22Rv1 (cell line): ENCODE results near the gene STEAP1B.

Experiments
- H3K27ac ChIP-seq: fragments of 450-650 bp; 2 replicates; pipeline ENCODE4 v1.5.1; 2017
- ZFX ChIP-seq: fragments of 450-650 bp; IDR thresholded peaks from 2 replicates; pipeline ENCODE4 v1.6.1; 2017; ENCODE audit warnings: antibody characterized with exemption, borderline replicate concordance
- TF ChIP-seq, protein P1 (sequence below): fragments of 450-650 bp; IDR thresholded peaks from 2 replicates; pipeline ENCODE4 v1.5.1; 2017; ENCODE audit warnings: mild to moderate bottlenecking

The STEAP1B gene

DNA sequence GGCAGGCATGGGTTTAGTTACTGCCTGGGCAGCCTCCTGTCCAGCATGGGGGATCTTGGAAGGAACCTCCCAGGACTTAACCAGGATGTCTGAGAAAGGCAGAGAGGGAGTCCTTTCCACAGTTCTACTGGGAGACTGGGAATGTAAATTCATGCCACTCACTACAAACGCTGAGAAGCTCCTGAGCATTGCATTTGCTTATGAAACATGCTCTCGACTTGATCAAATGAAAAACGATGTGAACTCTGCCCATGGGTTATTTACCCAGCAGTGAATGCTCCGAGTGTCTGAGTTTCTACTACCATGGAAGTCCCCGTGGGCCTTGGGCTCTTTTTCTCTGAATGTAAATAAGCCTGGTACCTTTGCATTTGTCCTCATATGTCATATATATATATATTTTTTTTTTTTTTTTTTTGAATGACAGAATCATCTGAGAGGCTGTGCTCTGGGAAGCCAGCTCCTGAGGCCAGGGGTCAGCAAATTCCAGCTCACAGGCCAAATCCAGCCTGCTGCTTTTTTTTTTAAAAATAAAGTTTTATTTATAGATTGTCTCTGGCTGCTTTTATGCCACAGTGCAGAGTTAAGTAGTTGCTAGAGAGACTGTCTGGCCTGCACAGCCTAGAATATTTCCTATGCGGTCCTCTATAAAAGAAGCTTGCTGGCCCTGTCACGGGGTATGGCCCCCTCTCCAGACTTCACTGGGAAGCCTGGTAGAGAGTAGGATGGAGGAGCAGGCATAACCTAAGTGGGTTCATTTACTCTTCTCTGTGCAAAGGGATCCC is 121.6 kb downstream of the STEAP1B start:
- TF ChIP-seq ZFX: no peak
- TF ChIP-seq, protein P1, sequence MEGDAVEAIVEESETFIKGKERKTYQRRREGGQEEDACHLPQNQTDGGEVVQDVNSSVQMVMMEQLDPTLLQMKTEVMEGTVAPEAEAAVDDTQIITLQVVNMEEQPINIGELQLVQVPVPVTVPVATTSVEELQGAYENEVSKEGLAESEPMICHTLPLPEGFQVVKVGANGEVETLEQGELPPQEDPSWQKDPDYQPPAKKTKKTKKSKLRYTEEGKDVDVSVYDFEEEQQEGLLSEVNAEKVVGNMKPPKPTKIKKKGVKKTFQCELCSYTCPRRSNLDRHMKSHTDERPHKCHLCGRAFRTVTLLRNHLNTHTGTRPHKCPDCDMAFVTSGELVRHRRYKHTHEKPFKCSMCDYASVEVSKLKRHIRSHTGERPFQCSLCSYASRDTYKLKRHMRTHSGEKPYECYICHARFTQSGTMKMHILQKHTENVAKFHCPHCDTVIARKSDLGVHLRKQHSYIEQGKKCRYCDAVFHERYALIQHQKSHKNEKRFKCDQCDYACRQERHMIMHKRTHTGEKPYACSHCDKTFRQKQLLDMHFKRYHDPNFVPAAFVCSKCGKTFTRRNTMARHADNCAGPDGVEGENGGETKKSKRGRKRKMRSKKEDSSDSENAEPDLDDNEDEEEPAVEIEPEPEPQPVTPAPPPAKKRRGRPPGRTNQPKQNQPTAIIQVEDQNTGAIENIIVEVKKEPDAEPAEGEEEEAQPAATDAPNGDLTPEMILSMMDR: no peak
- no peak overlapping the region for H3K27ac ChIP-seq

DNA sequence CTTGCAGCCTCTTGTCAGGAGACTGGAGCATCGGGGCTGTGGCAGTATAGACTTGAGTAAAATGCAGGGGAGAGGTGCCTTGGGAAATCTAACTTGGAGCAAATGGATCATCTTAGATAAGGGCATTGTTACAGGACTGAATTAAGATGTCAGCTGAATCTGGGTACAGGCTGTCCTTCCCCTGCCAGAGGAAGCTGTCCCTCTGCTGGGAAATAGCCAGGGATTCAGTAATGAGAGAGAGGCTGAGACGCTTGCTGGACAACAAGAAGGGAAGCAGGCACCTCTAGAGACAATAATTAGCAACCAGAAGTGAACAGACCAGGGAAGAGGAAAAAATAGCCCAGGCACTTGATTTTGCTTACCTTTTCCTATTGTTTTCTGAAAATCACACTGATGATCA is 122.3 kb downstream of the STEAP1B start:
- H3K27ac ChIP-seq: no peak overlapping the region
- TF ChIP-seq, protein P1: no peak
- no peak for TF ChIP-seq ZFX

DNA sequence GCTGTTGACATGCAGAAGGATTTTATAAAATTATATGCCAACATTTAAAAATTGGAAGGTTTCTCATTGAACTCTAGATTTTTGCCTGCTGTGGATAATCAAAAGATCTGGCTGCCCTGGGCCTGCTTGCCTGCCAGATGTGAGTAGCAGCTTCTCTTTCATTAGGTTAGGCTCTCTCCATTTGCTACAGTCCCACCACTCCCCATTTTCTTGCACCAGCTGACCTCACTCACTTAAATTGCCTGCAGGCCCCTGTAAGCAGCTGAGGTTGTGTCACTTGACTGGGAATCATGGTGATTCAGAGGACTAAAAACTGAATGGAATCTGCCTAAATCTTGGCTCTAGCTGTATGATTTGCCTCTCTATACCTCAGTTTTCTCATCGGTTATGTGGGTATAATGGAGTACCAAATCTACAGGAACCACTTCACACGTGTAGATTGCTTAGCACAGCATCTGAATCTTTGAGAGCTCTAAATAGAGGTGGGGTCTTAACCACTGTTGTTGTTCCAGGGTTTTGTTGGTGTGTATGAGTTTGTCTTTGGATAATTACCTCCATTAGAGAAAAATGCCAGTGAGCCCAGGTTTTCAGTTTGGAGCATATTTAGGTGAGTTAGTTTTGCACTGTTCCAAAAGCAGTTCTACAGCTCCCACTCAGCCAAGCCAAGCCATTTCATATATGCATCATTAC is 124.5 kb downstream of the STEAP1B start:
- no peak for TF ChIP-seq ZFX
- TF ChIP-seq, protein P1: no peak
- no peak overlapping the region for H3K27ac ChIP-seq

DNA sequence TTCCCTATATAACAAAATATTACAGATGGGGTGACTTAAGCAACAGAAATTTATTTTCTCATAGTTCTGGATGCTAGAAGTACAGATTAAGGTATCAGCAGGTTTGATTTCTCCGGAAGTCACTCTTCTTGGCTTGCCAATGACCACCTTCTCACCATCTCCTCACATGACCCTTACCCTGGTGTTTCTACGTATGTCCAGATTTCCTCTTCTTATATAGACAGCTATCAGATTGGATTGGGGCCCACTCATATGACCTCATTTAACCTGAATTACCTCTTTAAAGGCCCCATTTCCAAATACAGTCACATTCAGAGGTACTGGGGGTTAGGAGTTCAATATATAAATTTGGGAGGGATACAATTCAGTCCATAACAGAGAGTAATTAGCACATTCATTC is 126.1 kb downstream of the STEAP1B start:
- H3K27ac ChIP-seq: no peak overlapping the region
- no peak for TF ChIP-seq ZFX
- TF ChIP-seq, protein P1: no peak

DNA sequence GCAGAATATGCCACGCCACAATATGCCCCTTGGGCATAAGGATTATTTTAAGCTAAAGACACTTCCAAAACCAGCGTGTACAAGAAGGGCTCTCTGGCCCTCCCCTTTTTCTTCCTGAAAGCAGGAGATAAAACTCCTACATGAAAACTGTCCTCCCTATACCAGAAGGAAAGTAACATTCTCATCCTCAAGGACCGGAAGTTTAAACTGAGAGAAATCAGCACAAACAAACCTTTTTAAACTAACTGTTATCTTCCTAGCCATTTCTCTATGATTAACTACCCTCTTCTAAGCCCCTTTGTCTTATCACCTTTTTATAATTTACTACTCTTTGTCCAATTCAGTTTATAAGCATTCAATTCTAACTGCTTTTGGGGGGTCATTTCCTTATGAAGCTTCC is 126.6 kb downstream of the STEAP1B start:
- TF ChIP-seq, protein P1: no peak
- TF ChIP-seq ZFX: no peak
- H3K27ac ChIP-seq: no peak overlapping the region

DNA sequence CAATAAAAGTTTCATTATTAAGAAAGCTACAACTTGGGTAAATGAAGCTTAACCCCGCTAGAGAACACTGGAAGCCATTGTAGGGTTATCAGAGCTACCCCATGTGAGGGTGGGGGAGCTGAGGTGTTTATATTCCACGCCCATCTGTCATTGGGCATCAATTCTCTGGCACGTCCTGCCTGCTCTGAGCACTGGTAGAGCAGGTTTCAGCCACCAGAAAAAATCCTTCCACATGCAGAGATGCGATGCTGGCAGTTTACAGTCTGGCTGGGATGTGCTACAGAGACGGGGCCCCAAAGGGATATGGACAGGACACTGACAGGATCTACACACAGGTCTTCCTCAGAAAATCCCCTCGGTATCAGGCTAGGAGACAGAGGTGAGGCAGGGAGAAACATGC is 127.1 kb downstream of the STEAP1B start:
- TF ChIP-seq, protein P1: no peak
- TF ChIP-seq ZFX: no peak
- no peak overlapping the region for H3K27ac ChIP-seq

DNA sequence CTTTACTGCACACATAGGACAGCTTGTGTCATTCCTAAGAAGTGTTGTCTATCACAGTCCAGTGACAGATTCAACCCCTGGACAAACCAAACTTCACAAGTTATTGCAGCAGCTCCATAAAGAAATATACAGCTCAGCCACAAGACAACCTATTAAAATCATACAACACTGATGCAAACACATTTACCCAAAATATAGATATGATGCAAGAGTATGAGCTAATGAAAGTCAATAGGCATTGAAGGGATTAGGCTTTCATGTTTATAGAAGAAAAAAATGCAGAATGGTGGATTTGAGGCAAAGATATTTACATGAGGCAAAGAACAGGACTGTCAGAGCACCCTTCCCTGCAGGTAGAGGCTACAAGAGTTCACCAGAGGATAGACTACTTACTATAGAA is 128.1 kb downstream of the STEAP1B start:
- no peak overlapping the region for H3K27ac ChIP-seq
- TF ChIP-seq, protein P1: no peak
- no peak for TF ChIP-seq ZFX
